CD4-positive, alpha-beta memory T cell (primary cell): ENCODE results near the gene PRSS53. TPM values are rescaled to one million over a fixed set of nuclear protein-coding genes. Genes with fewer than 3 reads are reported as not detected.
A peak's percentile ranks its signal among the peaks of the same experiment; 100 is the strongest.

Source experiments
- CTCF ChIA-PET: fragments of 350-600 bp; sonication (Branson Sonifier 250); formaldehyde crosslinking; loops from one replicate; lab custom pipeline; 2021; ENCODE audit warnings: inconsistent platforms; ENCODE audit not compliant: partially characterized antibody; lab: Charles Lee
- POLR2A ChIA-PET: fragments of 350-600 bp; sonication (Branson Sonifier 250); formaldehyde crosslinking; loops from one replicate; lab custom pipeline; 2021; ENCODE audit not compliant: partially characterized antibody; lab: Charles Lee
- DNase-seq, 5 donors: peaks; one replicate each; pipeline versions ENCODE4 v3.0.0 to v3.0.0-alpha.2; 2020 to 2022; ENCODE audit warnings: mixed read lengths in 1 of 5
- H3K27ac ChIP-seq: one replicate; pipeline ENCODE4 v1.7.0; 2013; ENCODE audit warnings: low read depth, low read length
- H3K27me3 ChIP-seq: 2 replicates; pipeline ENCODE4 v1.7.0; 2013; ENCODE audit warnings: mild to moderate bottlenecking, low read length, moderate library complexity; ENCODE audit not compliant: insufficient read depth
- H3K36me3 ChIP-seq: 2 replicates; pipeline ENCODE4 v1.7.0; 2013; ENCODE audit warnings: mild to moderate bottlenecking, low read length, moderate library complexity; ENCODE audit not compliant: insufficient read depth
- H3K4me1 ChIP-seq: 2 replicates; pipeline ENCODE4 v1.7.0; 2013; ENCODE audit warnings: mild to moderate bottlenecking, low read length, moderate library complexity; ENCODE audit not compliant: insufficient read depth
- H3K4me3 ChIP-seq, 2 donors: one replicate each; pipeline ENCODE4 v1.7.0; 2013; ENCODE audit warnings: low read length in 2 of 2, mild to moderate bottlenecking in 1 of 2
- H3K9me3 ChIP-seq, 2 donors: one replicate each; pipeline ENCODE4 v1.7.0; 2013; ENCODE audit warnings: low read length in 2 of 2, control low read depth in 1 of 2; ENCODE audit not compliant: control insufficient read depth in 1 of 2
- H3K27ac Mint-ChIP-seq, 7 donors: one replicate each; pipeline ENCODE4 v1.8.0; 2020 to 2021; ENCODE audit warnings: mixed read lengths in 7 of 7, mild to moderate bottlenecking in 6 of 7, inconsistent platforms in 3 of 7, moderate library complexity in 3 of 7
- H3K27me3 Mint-ChIP-seq, 2 donors: one replicate each; pipeline ENCODE4 v1.8.0; 2020 to 2021; ENCODE audit warnings: mixed read lengths in 2 of 2
- H3K36me3 Mint-ChIP-seq, 2 donors: one replicate each; pipeline ENCODE4 v1.8.0; 2020 to 2021; ENCODE audit warnings: mixed read lengths in 2 of 2, inconsistent platforms in 1 of 2, mild to moderate bottlenecking in 1 of 2
- H3K4me1 Mint-ChIP-seq, 4 donors: one replicate each; pipeline ENCODE4 v1.8.0; 2020 to 2021; ENCODE audit warnings: mixed read lengths in 4 of 4, mild to moderate bottlenecking in 1 of 4
- H3K4me3 Mint-ChIP-seq, 8 donors: one replicate each; pipeline ENCODE4 v1.8.0; 2020 to 2021; ENCODE audit warnings: mixed read lengths in 8 of 8, mild to moderate bottlenecking in 7 of 8, moderate library complexity in 6 of 8, inconsistent platforms in 3 of 8
- H3K9me3 Mint-ChIP-seq, 8 donors: one replicate each; pipeline ENCODE4 v1.8.0; 2020 to 2021; ENCODE audit warnings: mixed read lengths in 8 of 8, mild to moderate bottlenecking in 5 of 8, inconsistent platforms in 3 of 8, moderate library complexity in 1 of 8
- intact Hi-C: fragments of 100-400 bp; cut with micrococcal nuclease; formaldehyde crosslinking; loops from one replicate; pipeline ENCODE4 v1.15.1; 2023
- polyA plus RNA-seq, 2 donors: library from polyadenylated mRNA; unstranded; fragments of 300-500 nt; fragmentation: Illumina TruSeq; gene quantifications; one replicate each; pipeline ENCODE4 v1.2.3, GENCODE V29; 2021
- total RNA-seq, 2 experiments: library from RNA; stranded (reverse); gene quantifications; one replicate each; pipeline ENCODE4 v1.2.3, GENCODE V29; 2021

Gene PRSS53
- total and polyA plus RNA-seq, 4 experiments from 2014 or later: 0.43 to 13.5 (median 7.0) TPM

- POLR2A ChIA-PET: interaction anchor here (1.0 to 7.9 kb wide), 28 partner anchors 9 to 760 kb away, joined by 3 to 121 read pairs (median 6); partner anchors contain the start of genes ARMC5, BCKDK, FBXL19 and FUS
Measured at GRCh38 chr16:31117384-31118222, 28.9 kb upstream of the PRSS53 start, which contains the start of gene KAT8. KAT8 (plus strand) TSS chr16:31117664; CDS start chr16:31117682, 18 bp downstream.

GRCh38 chr16:31114468-31114867 lies 25.7 kb upstream of the PRSS53 start:
- Histone ChIP-seq H3K27ac (no peak overlapping the region), H3K4me1 (peaks cover 11% of the 10 kb centered on the region)
- no peak overlapping the region for H3K27ac Mint-ChIP-seq

More at GRCh38 chr16:31117384-31118222, 28.9 kb upstream of the PRSS53 start, which contains the start of gene KAT8:
- Mint-ChIP-seq H3K27me3 (no peaks in the 10 kb centered on the region), H3K27ac (peak within 1 kb of the TSS; percentile 80 to 98 (median 95)), H3K36me3 (peaks cover 17 to 38% of the 10 kb centered on the region in 2 donors), H3K4me3 (peak within 1 kb of the TSS; percentile 83 to 93 (median 89)), H3K4me1 (peaks cover 9 to 19% (median 13%) of the 10 kb centered on the region in 4 donors), H3K9me3 (peaks cover 0 to 2% (median 0%) of the 10 kb centered on the region in 8 donors)
- peak; percentile 98 to 99 (median 98) for DNase-seq
- Histone ChIP-seq H3K9me3 (no peaks in the 10 kb centered on the region), H3K4me1 (peaks cover 11% of the 10 kb centered on the region), H3K4me3 (peak within 1 kb of the TSS; percentile 63 to 76), H3K27me3 (no peaks in the 10 kb centered on the region), H3K27ac (peak within 1 kb of the TSS; percentile 89), H3K36me3 (peaks cover 35% of the 10 kb centered on the region)
- CTCF ChIA-PET: interaction anchor here (1.0 to 8.2 kb wide), 6 partner anchors 22 to 133 kb away, joined by 3 to 56 read pairs (median 5); partner anchors contain the start of genes HSD3B7, PYCARD, ZNF646 and ZNF668
- intact Hi-C loops: loop anchor here (1.0 kb wide), 8 partner anchors 23 to 342 kb away; partner anchors contain the start of genes ARMC5, VKORC1, ZNF646 and ZNF668

DNA sequence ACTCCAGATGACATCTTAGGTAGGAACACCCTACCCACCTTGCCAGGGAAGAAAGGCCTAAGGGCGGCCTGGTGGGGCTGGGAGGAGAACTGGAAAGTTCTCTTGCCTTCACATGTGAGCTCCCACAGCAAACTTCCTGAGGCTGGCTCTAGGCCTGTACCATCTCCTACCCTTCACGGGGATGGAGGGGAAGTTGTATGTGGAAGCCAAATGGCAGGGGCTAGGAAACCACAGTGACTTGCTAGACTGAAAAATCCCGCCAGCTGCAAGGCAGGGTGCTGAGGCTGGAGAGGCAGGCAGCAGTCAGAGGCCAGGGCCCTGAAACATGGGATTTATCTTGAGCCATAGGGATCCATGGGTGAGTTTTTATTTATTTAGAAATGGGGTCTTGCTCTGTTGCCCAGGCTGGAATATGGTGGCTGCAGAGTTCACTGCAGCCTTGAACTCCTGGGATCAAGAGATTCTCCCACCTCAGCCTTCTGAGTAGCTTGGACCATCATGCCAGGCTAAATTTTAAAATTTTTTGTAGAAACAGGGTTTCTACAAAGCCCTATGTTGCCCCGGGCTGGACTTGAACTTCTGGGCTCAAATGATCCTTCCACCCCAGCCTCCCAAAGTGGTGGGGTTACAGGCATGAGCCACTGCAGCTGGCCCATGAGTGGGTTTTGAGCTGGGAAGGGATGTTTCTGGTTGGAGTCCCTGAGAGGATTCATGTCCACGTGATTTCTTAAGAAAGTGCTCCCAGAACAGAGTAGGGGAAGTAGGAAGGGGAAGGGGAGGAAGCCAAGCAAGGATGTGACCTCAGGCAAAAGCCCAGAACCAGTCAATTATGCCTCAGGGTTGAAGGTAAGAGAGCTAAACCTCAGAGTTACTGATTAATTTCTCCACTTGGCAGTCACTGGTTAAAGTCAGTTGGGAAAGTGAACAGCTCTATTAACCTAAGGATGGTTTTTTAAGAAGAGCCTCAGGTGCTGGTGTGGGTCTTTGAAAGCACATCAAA lies 24.7 kb upstream of the PRSS53 start:
- peaks cover 0 to 2% (median 0%) of the 10 kb centered on the region in 8 donors for H3K9me3 Mint-ChIP-seq
- Histone ChIP-seq H3K9me3 (no peaks in the 10 kb centered on the region), H3K4me1 (peaks cover 13% of the 10 kb centered on the region), H3K27me3 (no peaks in the 10 kb centered on the region), H3K27ac (no peak overlapping the region), H3K36me3 (peaks cover 6% of the 10 kb centered on the region), H3K4me3 (no peak overlapping the region)
- ChIA-PET POLR2A (interaction anchor here (1.6 kb wide), 1 partner anchor 67 kb away, joined by 8 read pairs; the partner anchor contains the start of gene FUS), CTCF (interaction anchor here (0.6 to 1.5 kb wide), 2 partner anchors 29 to 45 kb away, joined by 3 to 4 read pairs; no protein-coding TSS in a partner anchor)
- intact Hi-C loops: no loop called here
- peaks cover 6 to 22% (median 12%) of the 10 kb centered on the region in 4 donors for H3K4me1 Mint-ChIP-seq
- H3K27ac Mint-ChIP-seq: peak overlapping the region in 3 of 7 donors; percentile 14 to 80 (median 22)
- no peaks in the 10 kb centered on the region for H3K27me3 Mint-ChIP-seq
- no peak overlapping the region for H3K4me3 Mint-ChIP-seq
- peaks cover 3 to 28% of the 10 kb centered on the region in 2 donors for H3K36me3 Mint-ChIP-seq
- no peak for DNase-seq

More at GRCh38 chr16:31114468-31114867, 25.7 kb upstream of the PRSS53 start:
- DNase-seq: no peak
- Histone ChIP-seq H3K36me3 (peaks cover 16% of the 10 kb centered on the region), H3K9me3 (no peaks in the 10 kb centered on the region), H3K27me3 (no peaks in the 10 kb centered on the region), H3K4me3 (no peak overlapping the region)
- CTCF ChIA-PET: interaction anchor here (0.8 to 1.5 kb wide), 2 partner anchors 15 to 28 kb away, joined by 3 to 4 read pairs; no protein-coding TSS in a partner anchor
- intact Hi-C loops: no loop called here
- POLR2A ChIA-PET: interaction anchor here (1.6 kb wide), 1 partner anchor 66 kb away, joined by 8 read pairs; the partner anchor contains the start of gene FUS
- H3K4me3 Mint-ChIP-seq: peak overlapping the region in 1 of 8 donors; percentile 17
- no peaks in the 10 kb centered on the region for H3K27me3 Mint-ChIP-seq
- H3K9me3 Mint-ChIP-seq: peaks cover 0 to 2% (median 0%) of the 10 kb centered on the region in 8 donors
- peaks cover 3 to 32% of the 10 kb centered on the region in 2 donors for H3K36me3 Mint-ChIP-seq
- peaks cover 9 to 25% (median 15%) of the 10 kb centered on the region in 4 donors for H3K4me1 Mint-ChIP-seq

- H3K36me3 ChIP-seq: peaks cover 6% of the 10 kb centered on the region
- ChIA-PET POLR2A (interaction anchor here (1.6 kb wide), 1 partner anchor 67 kb away, joined by 8 read pairs; the partner anchor contains the start of gene FUS), CTCF (no interaction called here)
- no peak for DNase-seq
- intact Hi-C loops: no loop called here
- H3K4me3 Mint-ChIP-seq: peak overlapping the region in 1 of 8 donors; percentile 6
- H3K27me3 ChIP-seq: no peaks in the 10 kb centered on the region
- H3K27ac Mint-ChIP-seq: no peak overlapping the region
- no peaks in the 10 kb centered on the region for H3K9me3 ChIP-seq
- no peaks in the 10 kb centered on the region for H3K27me3 Mint-ChIP-seq
- H3K36me3 Mint-ChIP-seq: peaks cover 3 to 23% of the 10 kb centered on the region in 2 donors
- no peak overlapping the region for H3K27ac ChIP-seq
- H3K4me1 Mint-ChIP-seq: peaks cover 4 to 20% (median 10%) of the 10 kb centered on the region in 4 donors
- peaks cover 0 to 2% (median 0%) of the 10 kb centered on the region in 8 donors for H3K9me3 Mint-ChIP-seq
- peaks cover 12% of the 10 kb centered on the region for H3K4me1 ChIP-seq
- no peak overlapping the region for H3K4me3 ChIP-seq
Measured at GRCh38 chr16:31112711-31113110, 24.0 kb upstream of the PRSS53 start.

GRCh38 chr16:31111881-31112466 lies 23.2 kb upstream of the PRSS53 start:
- H3K4me1 ChIP-seq: peaks cover 16% of the 10 kb centered on the region
- no peak overlapping the region for H3K4me3 ChIP-seq
- H3K27me3 ChIP-seq: no peaks in the 10 kb centered on the region
- POLR2A ChIA-PET: interaction anchor here (0.8 to 0.9 kb wide), 2 partner anchors 30 to 68 kb away, joined by 3 to 4 read pairs; partner anchors contain the start of gene FUS
- no peak for DNase-seq
- CTCF ChIA-PET: interaction anchor here (3.1 kb wide), 1 partner anchor 30 kb away, joined by 10 read pairs; no protein-coding TSS in a partner anchor
- Mint-ChIP-seq H3K27me3 (no peaks in the 10 kb centered on the region), H3K27ac (peak overlapping the region in 1 of 7 donors; percentile 42), H3K36me3 (peaks cover 3 to 20% of the 10 kb centered on the region in 2 donors), H3K9me3 (peaks cover 0 to 2% (median 0%) of the 10 kb centered on the region in 8 donors), H3K4me1 (peaks cover 7 to 19% (median 13%) of the 10 kb centered on the region in 4 donors), H3K4me3 (no peak overlapping the region)
- peaks cover 6% of the 10 kb centered on the region for H3K36me3 ChIP-seq
- H3K9me3 ChIP-seq: no peaks in the 10 kb centered on the region
- intact Hi-C loops: no loop called here
- no peak overlapping the region for H3K27ac ChIP-seq
